ENCODE data around the gene CFAP91. TPM values are rescaled to one million over a fixed set of nuclear protein-coding genes. Genes with fewer than 3 reads are reported as not detected.
A peak's percentile ranks its signal among the peaks of the same experiment; 100 is the strongest.

CFAP91 gene
- total RNA-seq, 1 donor from 2014 or later: 3.7 TPM

- H3K27me3 ChIP-seq: no peaks in the 10 kb centered on the region
- TF ChIP-seq CTCF (IDR thresholded peaks at IDR 0.05): no peak
- H3K36me3 ChIP-seq: no peaks in the 10 kb centered on the region
- H3K9me3 ChIP-seq: no peaks in the 10 kb centered on the region
- no peak for ATAC-seq
- intact Hi-C loops (cut with DNase I): no loop called here
- no peak overlapping the region for H3K27ac ChIP-seq
- no peaks in the 10 kb centered on the region for H3K4me1 ChIP-seq
- H3K4me3 ChIP-seq: no peak overlapping the region
- no peak for DNase-seq
These were observed 19.4 kb upstream of the CFAP91 start for GRCh38 chr3:119683421-119683820.

DNA sequence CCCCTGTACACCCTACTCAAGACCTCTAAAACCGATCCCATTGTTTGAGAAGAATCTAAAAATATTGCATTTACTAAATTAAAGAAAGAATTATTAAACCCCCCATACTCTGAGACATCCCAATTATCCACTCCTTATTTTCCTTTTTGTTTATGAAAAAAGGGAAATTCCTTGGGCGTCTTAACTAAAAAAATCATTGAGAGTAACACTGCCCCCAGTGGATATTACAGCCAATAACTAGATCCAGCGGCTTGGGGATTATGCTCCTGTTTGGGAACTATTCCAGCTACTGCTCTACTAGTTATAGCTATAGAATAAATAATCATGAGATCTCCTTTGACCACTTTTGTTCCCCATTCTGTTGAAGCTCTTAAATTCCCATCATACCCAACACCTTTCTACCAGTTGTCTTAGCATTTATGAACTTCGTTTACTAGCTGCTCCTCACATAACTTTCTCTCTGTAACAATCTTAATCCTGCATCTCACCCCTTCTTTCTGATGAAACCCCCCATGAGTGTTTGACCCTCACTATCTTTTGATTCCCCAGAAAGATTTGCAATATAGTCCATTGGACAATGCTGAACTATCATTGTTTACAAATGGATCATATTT, 12.7 kb upstream of the CFAP91 start:
- H3K27ac ChIP-seq: no peak overlapping the region
- intact Hi-C loops (cut with DNase I): no loop called here
- no peak overlapping the region for H3K4me3 ChIP-seq
- peak; percentile 61 for TF ChIP-seq CTCF (IDR thresholded peaks at IDR 0.05)
- ATAC-seq: peak; percentile 56
- no peaks in the 10 kb centered on the region for H3K27me3 ChIP-seq
- H3K4me1 ChIP-seq: no peaks in the 10 kb centered on the region
- no peak for DNase-seq
- H3K36me3 ChIP-seq: no peaks in the 10 kb centered on the region
- H3K9me3 ChIP-seq: no peaks in the 10 kb centered on the region

- H3K36me3 ChIP-seq: no peaks in the 10 kb centered on the region
- TF ChIP-seq CTCF (IDR thresholded peaks at IDR 0.05): no peak
- no peaks in the 10 kb centered on the region for H3K9me3 ChIP-seq
- H3K4me1 ChIP-seq: peaks cover 4% of the 10 kb centered on the region
- intact Hi-C loops (cut with DNase I): no loop called here
- ATAC-seq (no peak), DNase-seq (no peak)
- H3K27ac ChIP-seq: no peak overlapping the region
- no peaks in the 10 kb centered on the region for H3K27me3 ChIP-seq
- H3K4me3 ChIP-seq: no peak overlapping the region
These were observed 7.3 kb upstream of the CFAP91 start for GRCh38 chr3:119695480-119695879.

- no peaks in the 10 kb centered on the region for H3K36me3 ChIP-seq
- peaks cover 6% of the 10 kb centered on the region for H3K4me1 ChIP-seq
- no peak overlapping the region for H3K27ac ChIP-seq
- ATAC-seq: no peak
- intact Hi-C loops (cut with DNase I): no loop called here
- H3K4me3 ChIP-seq: no peak overlapping the region
- TF ChIP-seq CTCF (IDR thresholded peaks at IDR 0.05): no peak
- no peak for DNase-seq
- H3K9me3 ChIP-seq: no peaks in the 10 kb centered on the region
- H3K27me3 ChIP-seq: no peaks in the 10 kb centered on the region
These were observed 5.4 kb upstream of the CFAP91 start for GRCh38 chr3:119697394-119697793.

GRCh38 chr3:119700269-119700919, 2.4 kb upstream of the CFAP91 start:
- peak; percentile 33 for ATAC-seq

More at GRCh38 chr3:119700269-119700919, 2.4 kb upstream of the CFAP91 start:
- Histone ChIP-seq H3K4me1 (peaks cover 9% of the 10 kb centered on the region), H3K36me3 (no peaks in the 10 kb centered on the region), H3K27me3 (no peaks in the 10 kb centered on the region), H3K9me3 (no peaks in the 10 kb centered on the region), H3K4me3 (no peak overlapping the region), H3K27ac (no peak overlapping the region)
- TF ChIP-seq CTCF (IDR thresholded peaks at IDR 0.05): no peak
- intact Hi-C loops (cut with DNase I): no loop called here
- DNase-seq: no peak
